HL-60 (cell line): ENCODE results near the gene DDX43.

Source experiments
- DNase-seq, 2 experiments: peaks; one replicate each; pipeline ENCODE4 v3.0.0-alpha.2; 2010 to 2020; ENCODE audit warnings: low read depth in 1 of 2, low spot score in 1 of 2
- H3K27ac ChIP-seq: fragments of 250-450 bp; sonication (Bioruptor Pico); replicated peaks from 2 replicates; pipeline ENCODE4 v1.5.1; 2020; ENCODE audit warnings: mild to moderate bottlenecking, moderate library complexity
- H3K27me3 ChIP-seq: fragments of 250-450 bp; sonication (Bioruptor Pico); 2 replicates; pipeline ENCODE4 v1.5.1; 2021; ENCODE audit warnings: mild to moderate bottlenecking, moderate library complexity; ENCODE audit not compliant: insufficient read depth, poor library complexity, severe bottlenecking
- H3K4me3 ChIP-seq: replicated peaks from 2 replicates; pipeline ENCODE4 v1.5.1; 2011; ENCODE audit warnings: mild to moderate bottlenecking, control low read depth, low read length; ENCODE audit not compliant: insufficient read depth
- CTCF ChIP-seq: IDR thresholded peaks from one replicate; pipeline ENCODE4 v1.5.1; 2011; ENCODE audit warnings: low read length, control low read depth, inconsistent platforms; ENCODE audit not compliant: insufficient read depth
- GABPA ChIP-seq: IDR thresholded peaks from 2 replicates; pipeline ENCODE4 v1.6.1; 2012; ENCODE audit warnings: low read depth
- POLR2AphosphoS5 ChIP-seq: IDR thresholded peaks from 2 replicates; pipeline ENCODE4 v1.6.1; 2012; ENCODE audit warnings: low read depth
- REST ChIP-seq: IDR thresholded peaks from 2 replicates; pipeline ENCODE4 v1.6.1; 2012; ENCODE audit warnings: low read depth; ENCODE audit not compliant: insufficient replicate concordance
- SPI1 ChIP-seq: IDR thresholded peaks from 2 replicates; pipeline ENCODE4 v1.6.1; 2012; ENCODE audit warnings: low read depth, mild to moderate bottlenecking, borderline replicate concordance

The DDX43 gene

GRCh38 chr6:73367761-73368355 is 26.8 kb upstream of the DDX43 start:
- Histone ChIP-seq H3K27ac (no peak overlapping the region), H3K27me3 (no peaks in the 10 kb centered on the region), H3K4me3 (no peak overlapping the region)
- DNase-seq = no peak
- no peak for TF ChIP-seq REST
- no peak for TF ChIP-seq SPI1
- no peak for TF ChIP-seq CTCF
- TF ChIP-seq GABPA = no peak
- no peak for TF ChIP-seq POLR2AphosphoS5

- H3K4me3 ChIP-seq = no peak overlapping the region
- no peaks in the 10 kb centered on the region for H3K27me3 ChIP-seq
- TF ChIP-seq GABPA = no peak
- no peak for TF ChIP-seq POLR2AphosphoS5
- TF ChIP-seq REST = no peak
- TF ChIP-seq SPI1 = no peak
- H3K27ac ChIP-seq = no peak overlapping the region
- DNase-seq = no peak
Measured at GRCh38 chr6:73368675-73369074, 26.0 kb upstream of the DDX43 start.

GRCh38 chr6:73369157-73369556 is 25.5 kb upstream of the DDX43 start:
- TF ChIP-seq POLR2AphosphoS5 = no peak
- TF ChIP-seq CTCF = no peak
- TF ChIP-seq GABPA = no peak
- no peak for TF ChIP-seq REST
- TF ChIP-seq SPI1 = no peak

More at GRCh38 chr6:73369157-73369556, 25.5 kb upstream of the DDX43 start:
- no peak overlapping the region for H3K4me3 ChIP-seq
- DNase-seq = no peak
- H3K27me3 ChIP-seq = no peaks in the 10 kb centered on the region
- H3K27ac ChIP-seq = no peak overlapping the region
